Astrocyte (in vitro differentiated cells and primary cell): ENCODE data around the gene PTBP2.

Source experiments
- CTCF ChIP-seq: IDR thresholded peaks from 2 replicates; pipeline ENCODE4 v1.5.1; 2011; ENCODE audit warnings: low read depth, mild to moderate bottlenecking, inconsistent platforms, low read length, moderate library complexity; ENCODE audit not compliant: insufficient read depth
- EZH2 ChIP-seq: IDR thresholded peaks from 2 replicates; pipeline ENCODE4 v1.6.1; 2012; ENCODE audit warnings: mild to moderate bottlenecking, low read length, inconsistent platforms; ENCODE audit not compliant: insufficient read depth

DNA sequence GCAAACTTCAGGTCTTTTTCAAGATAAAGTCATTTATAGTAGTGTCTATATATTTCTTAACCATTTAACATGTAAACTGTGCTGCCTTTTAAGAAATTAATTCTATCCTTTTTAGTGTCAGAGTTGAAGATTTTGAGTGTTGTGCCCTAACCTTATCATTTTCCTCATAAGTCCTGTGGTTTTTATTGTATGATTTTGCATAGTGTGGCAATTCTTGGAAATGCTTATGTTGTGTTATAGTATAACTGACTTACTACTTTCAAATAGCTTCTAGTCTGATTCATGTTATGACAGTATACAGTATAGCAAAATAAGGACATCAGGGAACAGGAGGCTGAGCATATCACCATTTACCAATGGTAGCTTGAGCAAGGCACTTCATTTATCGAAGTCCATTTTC lies 99.1 kb downstream of the PTBP2 start:
- TF ChIP-seq CTCF (no peak), EZH2 (no peak)
